NB4 (cell line): ENCODE data around the gene PAMR1.

Source experiments
- POLR2A ChIP-seq: IDR thresholded peaks from 2 replicates; pipeline ENCODE4 v1.6.1; 2011; ENCODE audit warnings: mild to moderate bottlenecking; ENCODE audit not compliant: insufficient read length; ENCODE audit errors: extremely low read depth
- TF ChIP-seq, protein P1 (sequence below): IDR thresholded peaks from one replicate; pipeline ENCODE4 v1.5.1; 2012; ENCODE audit warnings: low read depth, low read length

DNA sequence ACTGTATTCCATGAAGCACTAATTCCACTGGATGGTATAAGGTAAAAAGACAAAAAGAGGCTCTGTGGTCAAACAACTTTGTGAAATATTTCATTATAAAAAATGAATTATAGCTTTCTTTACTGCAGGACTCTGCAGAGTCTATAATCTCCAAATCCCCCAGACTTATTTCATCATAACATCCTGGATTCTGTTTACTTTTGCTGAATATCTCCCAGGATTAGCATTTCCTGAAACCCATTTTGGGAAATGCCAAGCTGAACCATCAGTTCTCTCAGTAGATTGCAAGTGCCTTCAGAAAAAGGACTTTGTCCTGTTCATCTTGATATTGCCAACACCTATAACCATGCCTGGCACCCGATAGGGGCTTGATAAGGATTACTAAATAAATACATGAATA lies 7.9 kb downstream of the PAMR1 start:
- no peak for TF ChIP-seq POLR2A
- TF ChIP-seq, protein P1, sequence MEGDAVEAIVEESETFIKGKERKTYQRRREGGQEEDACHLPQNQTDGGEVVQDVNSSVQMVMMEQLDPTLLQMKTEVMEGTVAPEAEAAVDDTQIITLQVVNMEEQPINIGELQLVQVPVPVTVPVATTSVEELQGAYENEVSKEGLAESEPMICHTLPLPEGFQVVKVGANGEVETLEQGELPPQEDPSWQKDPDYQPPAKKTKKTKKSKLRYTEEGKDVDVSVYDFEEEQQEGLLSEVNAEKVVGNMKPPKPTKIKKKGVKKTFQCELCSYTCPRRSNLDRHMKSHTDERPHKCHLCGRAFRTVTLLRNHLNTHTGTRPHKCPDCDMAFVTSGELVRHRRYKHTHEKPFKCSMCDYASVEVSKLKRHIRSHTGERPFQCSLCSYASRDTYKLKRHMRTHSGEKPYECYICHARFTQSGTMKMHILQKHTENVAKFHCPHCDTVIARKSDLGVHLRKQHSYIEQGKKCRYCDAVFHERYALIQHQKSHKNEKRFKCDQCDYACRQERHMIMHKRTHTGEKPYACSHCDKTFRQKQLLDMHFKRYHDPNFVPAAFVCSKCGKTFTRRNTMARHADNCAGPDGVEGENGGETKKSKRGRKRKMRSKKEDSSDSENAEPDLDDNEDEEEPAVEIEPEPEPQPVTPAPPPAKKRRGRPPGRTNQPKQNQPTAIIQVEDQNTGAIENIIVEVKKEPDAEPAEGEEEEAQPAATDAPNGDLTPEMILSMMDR, result no peak
